K562 (cell line): Measurements from ENCODE around the gene ORMDL1. TPM values are rescaled to one million over a fixed set of nuclear protein-coding genes. Genes with fewer than 3 reads are reported as not detected.

Experiments
- AFF4 ChIP-seq: sonication (generic); formaldehyde crosslinking; IDR thresholded peaks from 2 replicates; pipeline ENCODE4 v1.8.0; 2023; ENCODE audit warnings: mild to moderate bottlenecking, missing genetic modification reagents
- BRF2 ChIP-seq: IDR thresholded peaks from 3 replicates; pipeline ENCODE4 v1.6.1; 2011; ENCODE audit warnings: borderline replicate concordance, mild to moderate bottlenecking; ENCODE audit not compliant: insufficient read length, insufficient read depth
- CUX1 ChIP-seq: fragments of 200-800 bp; sonication (Bioruptor generic); IDR thresholded peaks from 2 replicates; pipeline ENCODE4 v1.6.1; 2016; ENCODE audit warnings: missing genetic modification characterization, missing compliant biosample characterization
- HCFC1 ChIP-seq: IDR thresholded peaks from 2 replicates; pipeline ENCODE4 v1.6.1; 2012; ENCODE audit warnings: low read depth, low read length, improper control_type of control experiment
- KAT8 ChIP-seq: fragments of 450-650 bp; IDR thresholded peaks from 2 replicates; pipeline ENCODE4 v1.6.1; 2016; ENCODE audit warnings: low read depth, mild to moderate bottlenecking
- MAZ ChIP-seq, 2 experiments: fragments of 450-650 bp in 1 of 2; sonication (generic) in 1 of 2; formaldehyde crosslinking; IDR thresholded peaks in 1 of 2; conservative IDR thresholded peaks in 1 of 2; 2 replicates each; pipeline versions ENCODE4 v1.4.0 to v1.5.0; 2020; ENCODE audit warnings: mild to moderate bottlenecking in 1 of 2, missing genetic modification reagents in 1 of 2
- NFE2 ChIP-seq: IDR thresholded peaks from 2 replicates; pipeline ENCODE4 v1.6.1; 2014; ENCODE audit warnings: antibody characterized with exemption, low read depth
- NFIX ChIP-seq: fragments of 250-450 bp; sonication (Bioruptor Pico); IDR thresholded peaks from 2 replicates; pipeline ENCODE4 v1.4.0; 2020; ENCODE audit warnings: low read depth, mild to moderate bottlenecking, moderate library complexity
- RCOR1 ChIP-seq, 2 experiments: IDR thresholded peaks; 2 replicates each; pipeline ENCODE4 v1.6.1; 2012; ENCODE audit warnings: low read depth in 2 of 2, low read length in 2 of 2, borderline replicate concordance in 1 of 2, improper control_type of control experiment in 1 of 2
- SMAD2 ChIP-seq: fragments of 150-350 bp; IDR thresholded peaks from 2 replicates; pipeline ENCODE4 v1.6.1; 2014; ENCODE audit warnings: low read depth, mild to moderate bottlenecking, low read length
- SRSF1 ChIP-seq: fragments of 200-400 bp; formaldehyde crosslinking; IDR thresholded peaks from 2 replicates; pipeline ENCODE4 v1.6.1; 2017; ENCODE audit warnings: mild to moderate bottlenecking, low read depth, low read length, moderate library complexity
- TOE1 ChIP-seq, 2 experiments: fragments of 450-650 bp in 1 of 2; sonication (generic) in 1 of 2; formaldehyde crosslinking in 1 of 2; IDR thresholded peaks; 2 replicates each; pipeline versions ENCODE4 v1.7.1 to v1.8.0; 2016 to 2022; ENCODE audit warnings: borderline replicate concordance in 2 of 2, mild to moderate bottlenecking in 2 of 2, antibody characterized with exemption in 1 of 2, inconsistent platforms in 1 of 2, low read depth in 1 of 2, missing genetic modification reagents in 1 of 2, moderate library complexity in 1 of 2
- ZNF239 ChIP-seq: fragments of 250-450 bp; sonication (Bioruptor Pico); IDR thresholded peaks from 2 replicates; pipeline ENCODE4 v1.4.0; 2020; ENCODE audit warnings: mild to moderate bottlenecking
- ZNF511 ChIP-seq: sonication (generic); formaldehyde crosslinking; IDR thresholded peaks from 2 replicates; pipeline ENCODE4 v1.8.0; 2022; ENCODE audit warnings: mild to moderate bottlenecking, missing genetic modification reagents
- polyA plus RNA-seq, 8 experiments: library from polyadenylated mRNA; depleted of rRNA in 4 of 8; stranded (reverse) in 5 of 8; unstranded in 3 of 8; fragments of >200 nt; fragmentation: Nextera tagmentation in 2 of 8; fragmentation: Illumina TruSeq in 1 of 8; extraction: Ambion mirVana in 2 of 8; extraction: Trizol in 1 of 8; gene quantifications; 2 replicates each; pipeline versions ENCODE4 v1.2.1 to v1.2.3, GENCODE V29; 2011 to 2014; ENCODE audit warnings: inconsistent platforms in 1 of 8, missing spikeins in 1 of 8
- total RNA-seq, 7 experiments: library from RNA; depleted of rRNA in 6 of 7; stranded (reverse); fragments of >200 nt in 6 of 7; fragmentation: Illumina TruSeq in 2 of 7; extraction: Trizol in 2 of 7; gene quantifications; 2 replicates each; pipeline versions ENCODE4 v1.2.1 to v1.2.3, GENCODE V29; 2011 to 2021; ENCODE audit warnings: low replicate concordance in 1 of 7

Gene ORMDL1
- total and polyA plus RNA-seq, 9 of the 15 experiments (the other 6 are each of a cell fraction or from before 2014, with no cell fraction given) = 35.1 to 74.2 (median 50.0) TPM

- TF ChIP-seq BRF2 = no peak
- TF ChIP-seq SRSF1 = 0 out of 2 replicates have a peak, but pooled peaks have one; percentile 71
- no peak for TF ChIP-seq KAT8
- TF ChIP-seq CUX1 (CRISPR knock-in tag) = no peak
- no peak for TF ChIP-seq NFIX (CRISPR knock-in tag)
- TF ChIP-seq NFE2 = no peak
- peak in 1 of 2 experiments; percentile 4; a peak in 1 of 4 replicates for TF ChIP-seq RCOR1 (IDR thresholded peaks at IDR 0.05; ENCODE audit: borderline replicate concordance in 1 of 2, low read depth in 2 of 2, low read length in 2 of 2)
- peak; percentile 58; the same call in 1 of the 2 replicates for TF ChIP-seq ZNF511 (CRISPR knock-in tag)
- TF ChIP-seq AFF4 (CRISPR knock-in tag) = no peak
- TF ChIP-seq ZNF239 = no peak
- no peak for TF ChIP-seq SMAD2
- peak; percentile 21 to 65; a peak in 2 of 4 replicates for TF ChIP-seq MAZ (CRISPR knock-in tag; conservative IDR thresholded peaks at IDR 0.05 in 1 of 2, IDR thresholded peaks at IDR 0.05 in 1 of 2)
- TF ChIP-seq HCFC1 = peak; percentile 14; the same call in 1 of the 2 replicates
- 0 out of 2 replicates have a peak, but pooled peaks have one; percentile 32 for TF ChIP-seq TOE1 (IDR thresholded peaks at IDR 0.05; ENCODE audit: borderline replicate concordance)
- no peak for TF ChIP-seq TOE1 (CRISPR knock-in tag; IDR thresholded peaks at IDR 0.05; ENCODE audit: borderline replicate concordance, low read depth)
These were observed at the start of gene ORMDL1, which contains the start of gene PMS1 (continued) for GRCh38 chr2:189783927-189784867.
